H1 (cell line): ENCODE data around the gene MATR3. TPM values are rescaled to one million over a fixed set of nuclear protein-coding genes. Genes with fewer than 3 reads are reported as not detected.

Source experiments
- CTCF ChIA-PET: fragments of 300-600 bp; sonication (Branson Sonifier 250); formaldehyde crosslinking; loops from one replicate; lab custom pipeline; 2021; ENCODE audit not compliant: partially characterized antibody; lab: Charles Lee
- POLR2A ChIA-PET: fragments of 300-600 bp; sonication (Branson Sonifier 250); formaldehyde crosslinking; loops from one replicate; lab custom pipeline; 2021; ENCODE audit warnings: inconsistent platforms; ENCODE audit not compliant: partially characterized antibody; lab: Charles Lee
- DNase-seq, 2 experiments: peaks; one replicate each; pipeline versions ENCODE4 v3.0.0 to v3.0.0-alpha.2; 2010 to 2022; ENCODE audit warnings: low spot score in 2 of 2, low read depth in 1 of 2, mixed read lengths in 1 of 2
- FAIRE-seq: peaks from 2 replicates; lab custom pipeline; 2011; peaks lifted over from hg19 to GRCh38; lab: Jason Lieb, UNC
- H2AFZ ChIP-seq: 2 replicates; pipeline ENCODE4 v1.8.1; 2012; ENCODE audit warnings: low read length, inconsistent platforms
- H2AK5ac ChIP-seq: 2 replicates; pipeline ENCODE4 v1.6.1; 2013; ENCODE audit warnings: low read depth, low read length
- H2BK120ac ChIP-seq: replicated peaks from 2 replicates; pipeline ENCODE3; 2013; ENCODE audit warnings: low read depth, low read length, inconsistent platforms
- H2BK12ac ChIP-seq: 2 replicates; pipeline ENCODE4 v1.6.1; 2013; ENCODE audit warnings: low read depth, low read length
- H2BK15ac ChIP-seq: 2 replicates; pipeline ENCODE4 v1.6.1; 2013; ENCODE audit warnings: low read length
- H2BK20ac ChIP-seq: 2 replicates; pipeline ENCODE4 v1.6.1; 2013; ENCODE audit warnings: low read length
- H2BK5ac ChIP-seq: 2 replicates; pipeline ENCODE4 v1.6.1; 2013; ENCODE audit warnings: low read depth, low read length
- H3K14ac ChIP-seq: 2 replicates; pipeline ENCODE4 v1.6.1; 2013; ENCODE audit warnings: inconsistent platforms; ENCODE audit not compliant: insufficient read length
- H3K18ac ChIP-seq: 2 replicates; pipeline ENCODE4 v1.6.1; 2013; ENCODE audit warnings: low read length; ENCODE audit errors: extremely low read depth
- H3K23ac ChIP-seq: 2 replicates; pipeline ENCODE4 v1.6.1; 2013; ENCODE audit warnings: inconsistent platforms; ENCODE audit not compliant: insufficient read length
- H3K23me2 ChIP-seq: 2 replicates; pipeline ENCODE4 v1.6.1; 2013; ENCODE audit warnings: low read depth, low read length
- H3K27ac ChIP-seq: 2 replicates; pipeline ENCODE4 v1.6.1; 2011; ENCODE audit warnings: low read depth, low read length, inconsistent platforms
- H3K27me3 ChIP-seq, 4 experiments: replicated peaks in 1 of 4; 1 replicate in 1 of 4; 2 replicates in 3 of 4; pipeline versions ENCODE4 v1.6.1 to v1.8.1; 2011 to 2013; ENCODE audit warnings: low read length in 3 of 4, mild to moderate bottlenecking in 3 of 4, inconsistent platforms in 2 of 4, mixed read lengths in 2 of 4, moderate library complexity in 1 of 4; ENCODE audit not compliant: control insufficient read depth in 3 of 4, insufficient read depth in 3 of 4; ENCODE audit errors: extremely low read depth in 1 of 4
- H3K36me3 ChIP-seq, 4 experiments: 2 replicates each; pipeline versions ENCODE4 v1.6.1 to v1.8.1; 2011 to 2013; ENCODE audit warnings: mild to moderate bottlenecking in 4 of 4, low read length in 3 of 4, moderate library complexity in 2 of 4, control low read depth in 1 of 4, inconsistent platforms in 1 of 4; ENCODE audit not compliant: insufficient read depth in 4 of 4, control insufficient read depth in 2 of 4
- H3K4ac ChIP-seq: replicated peaks from 2 replicates; pipeline ENCODE3; 2013; ENCODE audit warnings: low read length, low read depth, mixed read lengths, inconsistent platforms; ENCODE audit not compliant: insufficient read length
- H3K4me1 ChIP-seq, 4 experiments: replicated peaks in 1 of 4; 1 replicate in 1 of 4; 2 replicates in 3 of 4; pipeline versions ENCODE4 v1.6.1 to v1.8.1; 2011 to 2013; ENCODE audit warnings: low read length in 3 of 4, inconsistent platforms in 2 of 4, mixed read lengths in 1 of 4; ENCODE audit not compliant: insufficient read depth in 4 of 4, control insufficient read depth in 3 of 4
- H3K4me2 ChIP-seq, 2 experiments: 2 replicates each; pipeline versions ENCODE4 v1.6.1 to v1.8.1; 2011 to 2013; ENCODE audit warnings: low read depth in 2 of 2, low read length in 2 of 2, control low read depth in 1 of 2, inconsistent platforms in 1 of 2, mild to moderate bottlenecking in 1 of 2; ENCODE audit not compliant: insufficient read depth in 1 of 2
- H3K4me3 ChIP-seq, 4 experiments: fragments of 200-600, 300-600 bp in 1 of 4; sonication (generic), shearing (Covaris generic), sonication (Bioruptor Twin) in 1 of 4; 2 replicates each; pipeline versions ENCODE4 v1.5.1 to v1.8.1; 2011 to 2016; ENCODE audit warnings: low read length in 4 of 4, low read depth in 3 of 4, control low read depth in 2 of 4, inconsistent platforms in 2 of 4, mild to moderate bottlenecking in 2 of 4, mixed read lengths in 1 of 4, moderate library complexity in 1 of 4; ENCODE audit not compliant: insufficient read depth in 2 of 4; ENCODE audit errors: extremely low read depth in 1 of 4
- H3K56ac ChIP-seq: replicated peaks from 2 replicates; pipeline ENCODE3; 2013; ENCODE audit warnings: low read depth, mild to moderate bottlenecking, mixed read lengths, low read length, inconsistent platforms; ENCODE audit not compliant: insufficient read length
- H3K79me1 ChIP-seq: 2 replicates; pipeline ENCODE4 v1.6.1; 2013; ENCODE audit warnings: low read depth, low read length, control low read depth
- H3K79me2 ChIP-seq, 2 experiments: 2 replicates each; pipeline versions ENCODE4 v1.6.1 to v1.8.1; 2012 to 2013; ENCODE audit warnings: low read length in 2 of 2, mild to moderate bottlenecking in 2 of 2, inconsistent platforms in 1 of 2; ENCODE audit not compliant: insufficient read depth in 2 of 2, control insufficient read depth in 1 of 2
- H3K9ac ChIP-seq, 4 experiments: replicated peaks in 1 of 4; 1 replicate in 1 of 4; 2 replicates in 3 of 4; pipeline versions ENCODE4 v1.6.1 to v1.8.1; 2011 to 2013; ENCODE audit warnings: low read depth in 3 of 4, low read length in 3 of 4, control low read depth in 2 of 4, mild to moderate bottlenecking in 2 of 4, moderate library complexity in 2 of 4, inconsistent platforms in 1 of 4; ENCODE audit errors: extremely low read depth in 1 of 4
- H3K9me3 ChIP-seq, 2 experiments: 2 replicates each; pipeline versions ENCODE4 v1.6.1 to v1.8.1; 2012 to 2013; ENCODE audit warnings: mild to moderate bottlenecking in 2 of 2, moderate library complexity in 2 of 2, control low read depth in 1 of 2, inconsistent platforms in 1 of 2, low read depth in 1 of 2, low read length in 1 of 2, mixed read lengths in 1 of 2; ENCODE audit not compliant: insufficient read depth in 2 of 2
- H4K20me1 ChIP-seq, 2 experiments: replicated peaks in 1 of 2; 2 replicates each; pipeline versions ENCODE3 to v1.8.1; 2011 to 2013; ENCODE audit warnings: inconsistent platforms in 2 of 2, low read length in 2 of 2, mild to moderate bottlenecking in 1 of 2; ENCODE audit not compliant: insufficient read depth in 2 of 2, control insufficient read depth in 1 of 2
- H4K5ac ChIP-seq: 2 replicates; pipeline ENCODE4 v1.6.1; 2013; ENCODE audit warnings: low read length, low read depth, mixed read lengths, inconsistent platforms; ENCODE audit not compliant: insufficient read length
- H4K8ac ChIP-seq: 2 replicates; pipeline ENCODE4 v1.8.0; 2013; ENCODE audit warnings: mild to moderate bottlenecking, moderate library complexity, low read length, inconsistent platforms; ENCODE audit not compliant: insufficient read depth; ENCODE audit errors: extremely low read depth
- H4K91ac ChIP-seq: replicated peaks from 2 replicates; pipeline ENCODE3; 2013; ENCODE audit warnings: low read length, mixed read lengths, inconsistent platforms; ENCODE audit not compliant: insufficient read length
- BCL11A ChIP-seq, 2 experiments: IDR thresholded peaks; one replicate each; pipeline ENCODE4 v1.6.1; 2011; ENCODE audit warnings: low read depth in 2 of 2, low read length in 2 of 2, mild to moderate bottlenecking in 2 of 2
- CHD1 ChIP-seq: IDR thresholded peaks from 2 replicates; pipeline ENCODE4 v1.6.1; 2012; ENCODE audit warnings: low read depth, low read length, improper control_type of control experiment
- CREB1 ChIP-seq: IDR thresholded peaks from 2 replicates; pipeline ENCODE4 v1.6.1; 2012; ENCODE audit warnings: inconsistent platforms
- HDAC6 ChIP-seq: IDR thresholded peaks from one replicate; pipeline ENCODE4 v1.7.1; 2012; ENCODE audit warnings: low read depth, mild to moderate bottlenecking, inconsistent platforms, low read length, moderate library complexity
- NRF1 ChIP-seq: IDR thresholded peaks from 2 replicates; pipeline ENCODE4 v1.6.1; 2011; ENCODE audit warnings: mild to moderate bottlenecking, low read depth, low read length, improper control_type of control experiment
- PHF8 ChIP-seq: fragments of 200-600 bp; sonication (generic); conservative IDR thresholded peaks from 2 replicates; pipeline ENCODE4 v1.7.1; 2012; ENCODE audit warnings: low read depth, mild to moderate bottlenecking, inconsistent platforms, low read length, moderate library complexity
- POU5F1 ChIP-seq: IDR thresholded peaks from 2 replicates; pipeline ENCODE4 v1.6.1; 2011; ENCODE audit warnings: low read depth, mild to moderate bottlenecking, low read length, moderate library complexity
- RAD21 ChIP-seq, 2 experiments: IDR thresholded peaks in 1 of 2; conservative IDR thresholded peaks in 1 of 2; 2 replicates each; pipeline ENCODE4 v1.6.1; 2011; ENCODE audit warnings: low read depth in 2 of 2, low read length in 2 of 2, improper control_type of control experiment in 1 of 2, inconsistent platforms in 1 of 2, mild to moderate bottlenecking in 1 of 2, moderate library complexity in 1 of 2
- SRF ChIP-seq: IDR thresholded peaks from 2 replicates; pipeline ENCODE4 v1.6.1; 2011; ENCODE audit warnings: mild to moderate bottlenecking, low read depth, low read length, moderate library complexity
- TAF1 ChIP-seq: IDR thresholded peaks from 2 replicates; pipeline ENCODE4 v1.6.1; 2011; ENCODE audit warnings: mild to moderate bottlenecking, low read depth, low read length
- YY1 ChIP-seq: IDR thresholded peaks from 2 replicates; pipeline ENCODE4 v1.6.1; 2011; ENCODE audit warnings: low read depth, mild to moderate bottlenecking, low read length
- WGBS, 2 experiments: shearing (Covaris generic) in 1 of 2; methylation state at CpG; one replicate each; pipeline versions ENCODE4 v1.1.6 to v1.1.7; 2013 to 2015; ENCODE audit warnings: low lambda C conversion rate in 2 of 2, mixed read lengths in 2 of 2, inconsistent platforms in 1 of 2, low coverage in 1 of 2, missing lambda C conversion rate in 1 of 2; ENCODE audit not compliant: insufficient replicate concordance in 2 of 2, insufficient coverage in 1 of 2, insufficient read length in 1 of 2; ENCODE audit errors: extremely low coverage in 1 of 2, missing lambda C conversion rate in 1 of 2; 5-methylcytosine and 5-hydroxymethylcytosine counted together
- polyA plus RNA-seq, 7 experiments: library from polyadenylated mRNA; depleted of rRNA in 3 of 7; stranded (reverse) in 5 of 7; unstranded in 2 of 7; fragments of >200 nt in 5 of 7; fragments of 200-250 nt in 2 of 7; gene quantifications; 1 replicate in 5 of 7; 2 replicates in 1 of 7; 4 replicates in 1 of 7; pipeline versions ENCODE4 v1.2.1 to v1.2.3, GENCODE V29; 2011 to 2013; ENCODE audit warnings: missing spikeins in 2 of 7, mixed read lengths in 2 of 7
- total RNA-seq: library from RNA; stranded (reverse); fragmentation: NEBNext Ultra II Directional; extraction: Animal tissue kit (Norgen Biotek cat#: 25700); gene quantifications from 2 replicates; pipeline ENCODE4 v1.2.1, GENCODE V29; 2021
- TF ChIP-seq, protein P1 (sequence below): IDR thresholded peaks from 2 replicates; pipeline ENCODE4 v1.6.1; 2012; ENCODE audit warnings: inconsistent platforms

MATR3 gene
- total and polyA plus RNA-seq, 2 of the 8 experiments (the other 6 are each of a cell fraction or from before 2014, with no cell fraction given), result 116 to 389 TPM

DNA sequence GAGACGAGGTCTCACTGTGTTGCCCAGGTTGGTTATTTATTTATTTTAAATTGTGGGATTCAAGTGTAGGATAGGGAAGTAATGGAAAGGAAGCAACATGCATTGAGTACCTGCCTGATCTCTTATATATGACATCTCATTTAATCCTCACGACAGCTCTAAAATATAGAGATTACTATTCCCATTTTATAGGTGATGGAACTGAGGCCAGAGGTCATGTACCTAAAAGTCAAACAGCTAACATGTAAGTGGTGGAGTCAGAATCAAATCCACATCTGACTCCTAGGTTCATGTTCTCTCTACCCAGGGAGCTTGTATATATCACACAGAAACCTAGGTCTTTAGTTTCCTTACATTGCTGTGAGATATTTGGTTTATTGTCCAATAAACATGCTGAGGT lies 26.1 kb upstream of the MATR3 start:
- H3K4me1 ChIP-seq, result peaks cover under 1 to 2% (median 2%) of the 10 kb centered on the region in 4 experiments; a peak in 6 of 7 replicates
- no peak overlapping the region for H2AFZ ChIP-seq
- H3K27ac ChIP-seq, result no peak overlapping the region
- no peak overlapping the region for H3K4ac ChIP-seq
- H2BK5ac ChIP-seq, result no peak overlapping the region
- H3K18ac ChIP-seq, result no peak overlapping the region
- H4K5ac ChIP-seq, result no peak overlapping the region
- no peak overlapping the region for H2BK15ac ChIP-seq
- H3K36me3 ChIP-seq, result no peaks in the 10 kb centered on the region
- no peak overlapping the region for H3K56ac ChIP-seq
- H4K91ac ChIP-seq, result no peak overlapping the region
- H2BK120ac ChIP-seq, result no peak overlapping the region
- ChIA-PET CTCF (interaction anchor here (1.0 to 1.2 kb wide), 2 partner anchors 129 to 228 kb away, joined by 3 read pairs; no protein-coding TSS in a partner anchor), POLR2A (interaction anchor here (4.2 to 51.1 kb wide), 2 partner anchors 9 to 39 kb away, joined by 17 to 1766 read pairs; partner anchors contain the start of gene MATR3)
- no peak overlapping the region for H3K4me2 ChIP-seq
- no peaks in the 10 kb centered on the region for H3K79me2 ChIP-seq
- no peaks in the 10 kb centered on the region for H3K27me3 ChIP-seq
- H3K9ac ChIP-seq, result no peak overlapping the region
- no peak overlapping the region for H3K23ac ChIP-seq
- H3K79me1 ChIP-seq, result no peaks in the 10 kb centered on the region
- 93% methylated on average over 2 of the region's 2 CpGs; no CpG with 5 or more reads in 1 of the 2 experiments for WGBS, 2 experiments
- H4K8ac ChIP-seq, result no peak overlapping the region
- no peak overlapping the region for H2BK20ac ChIP-seq
- TF ChIP-seq CHD1, result no peak
- TF ChIP-seq CREB1, result no peak
- no peak for TF ChIP-seq HDAC6
- no peak for TF ChIP-seq RAD21 (IDR thresholded peaks at IDR 0.05 in 1 of 2, conservative IDR thresholded peaks at IDR 0.05 in 1 of 2; ENCODE audit: low read depth in 2 of 2, low read length in 2 of 2)
- TF ChIP-seq NRF1, result no peak
- no peak for TF ChIP-seq SRF
- no peak for TF ChIP-seq BCL11A (IDR thresholded peaks at IDR 0.05; ENCODE audit: low read depth in 2 of 2, low read length in 2 of 2)
- TF ChIP-seq PHF8, result no peak
- TF ChIP-seq TAF1, result no peak
- TF ChIP-seq, protein P1, sequence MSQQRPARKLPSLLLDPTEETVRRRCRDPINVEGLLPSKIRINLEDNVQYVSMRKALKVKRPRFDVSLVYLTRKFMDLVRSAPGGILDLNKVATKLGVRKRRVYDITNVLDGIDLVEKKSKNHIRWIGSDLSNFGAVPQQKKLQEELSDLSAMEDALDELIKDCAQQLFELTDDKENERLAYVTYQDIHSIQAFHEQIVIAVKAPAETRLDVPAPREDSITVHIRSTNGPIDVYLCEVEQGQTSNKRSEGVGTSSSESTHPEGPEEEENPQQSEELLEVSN, result no peak
- TF ChIP-seq POU5F1, result no peak
- no peak for TF ChIP-seq YY1
- no peak overlapping the region for H3K4me3 ChIP-seq
- H3K23me2 ChIP-seq, result no peaks in the 10 kb centered on the region
- no peak for DNase-seq
- H2BK12ac ChIP-seq, result no peak overlapping the region
- no peaks in the 10 kb centered on the region for H3K9me3 ChIP-seq
- no peak overlapping the region for H2AK5ac ChIP-seq
- no peaks in the 10 kb centered on the region for H4K20me1 ChIP-seq
- no peak overlapping the region for H3K14ac ChIP-seq
- FAIRE-seq, result no peak
